Embryonic facial prominence (tissue), 1 donor: ENCODE results near the gene MECP2.
"Not testable (repeated sequence)": the region's sequence is repeated elsewhere in the genome, so short reads cannot be mapped to it uniquely, and the experiment has no call there.

Source experiments
- DNase-seq: peaks from one replicate; pipeline ENCODE4 v3.0.0-alpha.2; 2016; ENCODE audit errors: extremely low spot score

Gene MECP2

GRCh38 chrX:153993079-153993478 is 104.4 kb downstream of the MECP2 start:
- DNase-seq: no peak

GRCh38 chrX:153992180-153992579 is 105.3 kb downstream of the MECP2 start:
- no peak for DNase-seq

GRCh38 chrX:153991013-153991580 is 106.4 kb downstream of the MECP2 start:
- DNase-seq: no peak

GRCh38 chrX:153989973-153990655 is 107.4 kb downstream of the MECP2 start:
- no peak for DNase-seq

- DNase-seq: no peak
Observed at GRCh38 chrX:153988493-153988892, 109.0 kb downstream of the MECP2 start.

GRCh38 chrX:153984351-153985178 is 113.0 kb downstream of the MECP2 start:
- DNase-seq: no peak

GRCh38 chrX:153983321-153983801 is 114.2 kb downstream of the MECP2 start:
- no peak for DNase-seq

GRCh38 chrX:153981771-153982533 is 115.6 kb downstream of the MECP2 start:
- no peak for DNase-seq

- no peak for DNase-seq
Observed at GRCh38 chrX:153981231-153981630, 116.3 kb downstream of the MECP2 start.

- DNase-seq: not testable (repeated sequence)
Observed at GRCh38 chrX:153980394-153980793, 117.1 kb downstream of the MECP2 start.

GRCh38 chrX:153974726-153975286 is 122.7 kb downstream of the MECP2 start:
- no peak for DNase-seq

- DNase-seq: no peak
Observed at GRCh38 chrX:153974003-153974725, 123.4 kb downstream of the MECP2 start.

- DNase-seq: no peak
Observed at GRCh38 chrX:153973127-153974002, 124.2 kb downstream of the MECP2 start.

- peak; percentile 71 for DNase-seq
Observed at GRCh38 chrX:153972368-153973126, 125.0 kb downstream of the MECP2 start, which contains the start of gene TMEM187. TSS of gene TMEM187 (plus strand) at chrX:153972754. CDS start at chrX:153982063, 9,309 bp downstream.
